Peyer's patch (tissue), 4 donors: ENCODE measurements around the gene EFHC2.

Experiments
- POLR2A ChIP-seq, 2 donors: fragments of 450-650 bp; IDR thresholded peaks; one replicate each; pipeline ENCODE4 v1.5.1; 2017; ENCODE audit warnings: antibody characterized with exemption in 2 of 2, mild to moderate bottlenecking in 2 of 2, moderate library complexity in 2 of 2
- TF ChIP-seq, protein P1 (sequence below), 6 experiments: fragments of 450-650 bp in 4 of 6; fragments of 200-600 bp in 2 of 6; sonication (generic) in 1 of 6; IDR thresholded peaks; one replicate each; pipeline ENCODE4 v1.5.1; 2017 to 2019; ENCODE audit warnings: antibody characterized with exemption in 6 of 6, mild to moderate bottlenecking in 3 of 6, moderate library complexity in 1 of 6

DNA sequence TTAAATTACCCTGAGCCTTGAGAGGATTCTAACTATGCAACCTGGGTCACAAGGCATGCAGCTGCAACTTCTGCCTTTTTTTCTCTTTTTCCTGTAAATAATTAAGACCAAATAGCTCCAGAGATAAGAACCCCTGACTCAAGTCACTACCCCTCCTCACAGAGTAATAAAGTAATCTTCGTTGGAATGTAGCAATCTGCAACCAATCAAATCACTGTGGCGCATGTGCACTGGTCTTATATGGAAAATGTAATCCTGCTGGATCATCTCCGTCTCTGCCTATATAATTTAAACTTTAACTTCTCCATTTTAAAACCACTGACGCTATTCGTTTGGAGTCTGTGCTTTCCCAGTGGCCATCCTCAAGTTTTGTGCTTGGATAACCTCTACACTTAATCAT, 6.1 kb upstream of the EFHC2 start:
- TF ChIP-seq, protein P1, sequence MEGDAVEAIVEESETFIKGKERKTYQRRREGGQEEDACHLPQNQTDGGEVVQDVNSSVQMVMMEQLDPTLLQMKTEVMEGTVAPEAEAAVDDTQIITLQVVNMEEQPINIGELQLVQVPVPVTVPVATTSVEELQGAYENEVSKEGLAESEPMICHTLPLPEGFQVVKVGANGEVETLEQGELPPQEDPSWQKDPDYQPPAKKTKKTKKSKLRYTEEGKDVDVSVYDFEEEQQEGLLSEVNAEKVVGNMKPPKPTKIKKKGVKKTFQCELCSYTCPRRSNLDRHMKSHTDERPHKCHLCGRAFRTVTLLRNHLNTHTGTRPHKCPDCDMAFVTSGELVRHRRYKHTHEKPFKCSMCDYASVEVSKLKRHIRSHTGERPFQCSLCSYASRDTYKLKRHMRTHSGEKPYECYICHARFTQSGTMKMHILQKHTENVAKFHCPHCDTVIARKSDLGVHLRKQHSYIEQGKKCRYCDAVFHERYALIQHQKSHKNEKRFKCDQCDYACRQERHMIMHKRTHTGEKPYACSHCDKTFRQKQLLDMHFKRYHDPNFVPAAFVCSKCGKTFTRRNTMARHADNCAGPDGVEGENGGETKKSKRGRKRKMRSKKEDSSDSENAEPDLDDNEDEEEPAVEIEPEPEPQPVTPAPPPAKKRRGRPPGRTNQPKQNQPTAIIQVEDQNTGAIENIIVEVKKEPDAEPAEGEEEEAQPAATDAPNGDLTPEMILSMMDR (IDR thresholded peaks at IDR 0.05): no peak
- no peak for TF ChIP-seq POLR2A (IDR thresholded peaks at IDR 0.05)
